OCI-LY3 (cell line): ENCODE results near the gene TBC1D13.

ENCODE experiments used
- CTCF ChIP-seq: fragments of 200-600, 300-600 bp; sonication (generic); IDR thresholded peaks from 2 replicates; pipeline ENCODE4 v1.5.1; 2014; ENCODE audit warnings: antibody characterized with exemption, low read length, low read depth
- EZH2phosphoT487 ChIP-seq: fragments of 200-600 bp; shearing (Covaris generic); IDR thresholded peaks from 2 replicates; pipeline ENCODE4 v1.6.1; 2018; ENCODE audit warnings: antibody characterized with exemption, mixed run types, low read depth

GRCh38 chr9:128823903-128824406 is 36.9 kb downstream of the TBC1D13 start:
- TF ChIP-seq CTCF (no peak), EZH2phosphoT487 (no peak)
